HG02981 (cell line): Measurements from ENCODE around the gene AKAP10.
"Not testable (repeated sequence)": the region's sequence is repeated elsewhere in the genome, so short reads cannot be mapped to it uniquely, and the experiment has no call there.

ENCODE experiments used
- ATAC-seq: cut with Tn5 transposase; IDR thresholded peaks from one replicate; pipeline ENCODE4 v1.9.1; 2021; ENCODE audit warnings: mild to moderate bottlenecking, moderate library complexity; ENCODE audit not compliant: unreplicated experiment

The AKAP10 gene, protein sequence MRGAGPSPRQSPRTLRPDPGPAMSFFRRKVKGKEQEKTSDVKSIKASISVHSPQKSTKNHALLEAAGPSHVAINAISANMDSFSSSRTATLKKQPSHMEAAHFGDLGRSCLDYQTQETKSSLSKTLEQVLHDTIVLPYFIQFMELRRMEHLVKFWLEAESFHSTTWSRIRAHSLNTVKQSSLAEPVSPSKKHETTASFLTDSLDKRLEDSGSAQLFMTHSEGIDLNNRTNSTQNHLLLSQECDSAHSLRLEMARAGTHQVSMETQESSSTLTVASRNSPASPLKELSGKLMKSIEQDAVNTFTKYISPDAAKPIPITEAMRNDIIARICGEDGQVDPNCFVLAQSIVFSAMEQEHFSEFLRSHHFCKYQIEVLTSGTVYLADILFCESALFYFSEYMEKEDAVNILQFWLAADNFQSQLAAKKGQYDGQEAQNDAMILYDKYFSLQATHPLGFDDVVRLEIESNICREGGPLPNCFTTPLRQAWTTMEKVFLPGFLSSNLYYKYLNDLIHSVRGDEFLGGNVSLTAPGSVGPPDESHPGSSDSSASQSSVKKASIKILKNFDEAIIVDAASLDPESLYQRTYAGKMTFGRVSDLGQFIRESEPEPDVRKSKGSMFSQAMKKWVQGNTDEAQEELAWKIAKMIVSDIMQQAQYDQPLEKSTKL

DNA sequence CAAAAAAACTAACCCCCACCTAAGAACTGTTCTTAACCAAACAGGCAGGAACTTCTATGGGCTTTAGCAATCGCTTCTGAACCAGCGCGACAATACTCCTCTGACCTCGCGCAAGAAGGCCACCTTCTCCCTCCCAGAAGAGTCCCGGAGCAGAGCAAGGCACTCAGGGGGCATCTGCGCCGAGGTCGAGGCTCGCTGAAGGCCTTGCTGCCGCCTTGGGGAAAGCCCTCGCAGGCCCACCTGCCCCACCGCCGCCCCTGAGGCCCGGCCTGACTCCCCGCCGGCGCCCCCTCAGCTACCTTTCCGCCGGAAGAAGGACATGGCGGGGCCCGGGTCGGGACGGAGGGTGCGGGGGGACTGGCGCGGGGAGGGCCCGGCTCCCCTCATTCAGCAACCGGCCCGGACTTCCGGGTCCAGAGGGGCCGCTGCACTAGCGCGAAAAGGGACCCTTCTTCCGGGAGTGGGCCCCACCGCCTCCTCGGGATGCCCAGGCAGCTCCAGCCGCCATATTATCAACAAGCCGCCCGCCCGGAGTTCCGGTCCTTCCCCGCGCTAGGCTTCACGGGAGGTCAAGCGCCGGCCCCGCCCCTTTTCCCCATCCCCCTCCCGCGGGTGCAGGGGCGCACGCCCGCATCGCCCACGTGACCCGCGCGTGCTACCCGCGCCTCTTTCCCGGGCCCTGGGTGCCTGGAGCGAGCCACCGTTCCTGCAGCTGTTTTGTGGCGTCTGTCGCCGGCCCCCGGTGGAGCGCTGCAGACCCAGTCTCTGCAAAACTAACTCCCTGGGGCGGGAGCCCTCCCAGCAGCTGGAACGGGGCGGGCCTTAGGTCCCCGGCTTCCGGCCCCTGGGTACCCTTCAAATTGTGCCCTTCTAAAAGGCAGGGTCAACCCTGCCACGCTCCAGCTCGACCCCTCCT, at the start of gene AKAP10:
TSS of gene AKAP10 (minus strand) at position 536 of the 916 bp plus-strand sequence. CDS start at position 387, 149 bp downstream.
- ATAC-seq: peak; percentile 75

DNA sequence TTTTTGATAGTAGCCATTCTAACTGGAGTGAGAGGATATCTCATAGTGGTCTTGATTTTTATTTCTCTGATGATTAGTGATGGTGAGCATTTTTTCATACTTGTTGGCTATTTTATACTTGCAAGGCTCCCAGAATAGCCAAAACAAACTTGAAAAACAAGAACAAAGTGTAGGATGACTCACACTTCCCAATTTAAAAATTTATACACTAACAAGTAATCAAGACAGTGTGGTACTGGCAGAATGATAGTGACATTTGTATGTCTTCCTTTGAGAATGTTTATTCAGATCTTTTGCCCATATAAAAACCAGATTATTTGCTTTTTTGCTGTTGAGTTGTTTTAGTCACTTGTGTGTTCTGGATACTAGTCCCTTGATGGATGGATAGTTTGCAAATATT, 49.3 kb upstream of the AKAP10 start:
- ATAC-seq: no peak

DNA sequence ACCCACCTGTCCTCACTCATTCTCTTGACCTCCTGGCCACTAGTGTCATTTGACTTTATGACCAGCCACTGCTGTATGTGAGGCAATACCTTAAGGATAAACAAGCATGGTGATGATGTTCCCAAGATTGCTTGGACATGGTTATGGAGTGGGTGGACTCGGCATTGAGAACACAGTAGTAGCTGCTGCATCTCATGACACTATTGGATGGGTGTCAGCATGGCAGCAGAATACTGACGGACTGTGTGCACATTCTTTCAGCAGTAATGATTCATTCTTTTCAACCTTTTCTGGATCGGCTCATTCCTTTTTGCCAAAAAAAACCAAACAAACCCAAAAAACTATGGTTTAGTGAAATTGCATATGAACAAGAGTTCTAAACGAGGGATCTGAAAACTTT, 45.1 kb upstream of the AKAP10 start:
- ATAC-seq: no peak

DNA sequence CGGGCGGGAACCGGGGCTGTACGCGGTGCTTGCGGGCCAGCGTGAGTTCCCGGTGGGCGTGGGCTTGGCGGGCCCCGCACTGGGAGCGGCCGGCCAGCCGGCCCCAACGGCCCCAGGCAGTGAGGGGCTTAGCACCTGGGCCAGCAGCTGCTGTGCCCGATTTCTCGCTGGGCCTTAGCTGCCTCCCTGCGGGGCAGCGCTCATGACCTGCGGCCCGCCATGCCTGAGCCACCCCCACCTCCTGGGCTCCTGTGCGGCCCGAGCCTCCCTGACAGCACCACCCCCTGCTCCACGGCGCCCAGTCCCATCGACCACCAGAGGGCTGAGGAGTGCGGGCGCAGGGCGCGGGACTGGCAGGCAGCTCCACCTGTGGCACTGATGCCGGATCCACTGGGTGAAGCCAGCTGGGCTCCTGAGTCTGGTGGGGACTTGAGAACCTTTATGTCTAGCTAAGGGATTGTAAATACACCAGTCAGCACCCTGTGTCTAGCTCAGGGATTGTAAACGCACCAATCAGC, 38.9 kb upstream of the AKAP10 start:
- not testable (repeated sequence) for ATAC-seq

DNA sequence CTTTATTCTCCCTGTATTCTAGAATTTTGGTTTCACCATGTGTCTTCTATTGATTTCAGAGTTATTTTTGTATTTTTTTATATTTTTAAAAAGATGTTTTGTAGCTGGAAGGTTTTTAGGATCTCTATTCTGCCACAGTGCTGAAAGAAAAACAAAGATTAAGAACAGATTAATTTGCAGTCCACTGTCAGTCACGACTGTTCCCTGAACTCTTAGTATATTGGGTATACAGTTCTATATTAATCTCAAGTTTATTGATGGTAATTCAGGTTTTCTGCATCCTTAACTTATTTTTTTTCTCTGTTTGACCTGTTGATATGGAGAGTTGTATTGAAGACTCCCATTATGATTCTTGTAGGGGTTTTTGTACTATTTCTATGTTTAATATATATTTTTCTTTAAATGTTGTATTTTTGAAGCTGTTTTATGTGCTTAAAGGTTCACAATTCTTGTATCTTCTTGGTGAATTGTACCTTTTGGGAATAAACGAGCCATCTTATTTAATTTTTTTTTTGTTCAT, 34.4 kb upstream of the AKAP10 start:
- ATAC-seq: no peak

DNA sequence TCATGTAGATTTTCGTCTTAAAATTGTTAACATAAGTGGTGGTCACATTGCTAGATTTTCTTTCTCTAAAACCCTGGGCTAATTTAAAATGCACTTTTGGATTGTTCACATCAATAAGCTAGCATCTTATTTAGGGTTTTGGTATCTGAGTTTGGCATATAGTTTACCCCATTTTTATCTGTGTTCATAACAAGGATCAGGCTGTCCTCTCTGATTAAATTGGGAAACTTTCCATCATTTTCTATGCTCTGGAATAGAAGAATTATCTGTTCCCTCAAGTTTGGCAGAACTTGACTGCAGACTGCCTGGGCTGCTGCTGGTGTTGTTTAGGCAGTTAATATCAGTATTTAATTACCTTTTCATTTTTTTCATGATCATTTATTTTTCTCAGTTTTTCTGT, 33.3 kb upstream of the AKAP10 start:
- ATAC-seq: no peak

DNA sequence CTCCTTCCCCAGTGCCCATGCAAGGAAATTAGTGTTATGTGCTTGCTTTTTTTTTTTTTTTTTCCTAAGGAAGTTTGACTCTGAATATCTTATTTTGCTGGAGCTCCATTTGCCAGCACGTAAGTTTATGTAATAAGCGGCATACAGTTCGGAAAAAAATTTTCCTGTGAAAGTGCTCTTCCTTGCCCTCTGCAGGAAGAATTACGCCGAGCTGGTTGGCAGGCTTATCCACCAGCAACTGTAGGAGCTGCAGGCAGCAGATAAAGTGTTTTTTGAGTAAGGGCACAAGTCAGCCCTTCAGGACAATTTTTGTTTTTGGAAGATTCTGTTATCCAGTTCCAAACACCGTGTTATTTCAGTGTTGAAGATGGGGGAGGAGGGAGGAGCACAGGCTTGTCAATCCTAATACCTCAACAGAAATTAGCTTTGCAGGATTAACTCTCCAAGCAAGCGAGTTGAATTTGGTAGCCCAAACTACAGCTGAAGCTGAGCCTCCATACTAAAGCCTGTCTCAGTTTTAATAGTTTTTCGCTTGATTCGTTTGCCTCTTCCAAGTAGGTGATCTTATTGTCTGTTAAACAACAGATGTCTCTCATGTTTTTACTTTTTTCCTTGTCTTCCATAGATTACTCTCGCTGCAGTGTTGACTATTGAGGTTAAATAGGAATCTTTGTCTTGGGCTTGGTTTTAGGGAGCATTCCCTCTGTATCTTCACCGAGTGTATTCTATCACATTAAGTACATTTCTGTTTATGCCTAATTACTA, 32.7 kb upstream of the AKAP10 start:
- no peak for ATAC-seq

DNA sequence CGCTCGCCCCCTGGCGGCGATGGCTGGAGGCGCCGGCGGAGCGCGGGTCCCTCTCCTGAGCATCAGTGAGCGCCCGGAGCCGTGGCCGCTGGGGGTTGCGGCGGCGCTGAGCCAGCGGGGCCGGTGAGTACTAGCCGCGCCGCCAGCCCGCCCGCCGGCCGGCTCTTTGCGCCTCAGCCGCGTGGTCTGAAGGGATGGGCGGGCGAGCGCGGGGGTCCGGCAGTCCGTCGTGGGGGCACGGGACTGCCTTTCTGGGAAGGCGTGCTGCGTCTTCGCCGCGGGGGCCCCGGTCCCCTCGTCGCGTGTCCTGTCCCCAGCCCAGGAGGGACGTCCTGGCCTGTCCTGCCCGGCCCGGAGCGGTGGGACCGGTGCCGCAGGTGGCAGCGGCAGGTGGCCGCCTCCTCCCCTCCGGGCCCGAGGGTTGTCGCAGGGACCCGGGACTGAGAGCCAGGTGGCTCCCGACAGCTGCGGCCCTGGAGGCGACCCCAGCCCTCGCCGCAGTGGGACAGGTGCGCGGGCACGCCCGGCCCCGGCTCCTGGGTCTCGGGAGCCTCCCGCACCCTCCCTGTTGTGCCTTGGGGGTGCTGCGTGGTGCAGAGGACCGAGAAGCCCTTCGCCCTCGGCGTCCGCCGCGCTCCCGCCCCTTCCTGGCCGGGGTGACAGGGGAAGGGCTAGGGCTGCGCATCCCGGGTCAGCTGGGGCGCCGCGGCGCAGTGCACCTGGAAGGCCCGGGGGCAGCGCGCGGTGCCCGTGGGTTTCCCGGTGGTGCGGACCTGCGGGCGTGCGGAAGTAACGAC, 31.9 kb upstream of the AKAP10 start, which contains the start of gene SPECC1:
TSS of gene SPECC1 (plus strand) at position 58 of the 797 bp plus-strand sequence. CDS start 87,293 bp downstream, outside the sequence.
- peak; percentile 94 for ATAC-seq

DNA sequence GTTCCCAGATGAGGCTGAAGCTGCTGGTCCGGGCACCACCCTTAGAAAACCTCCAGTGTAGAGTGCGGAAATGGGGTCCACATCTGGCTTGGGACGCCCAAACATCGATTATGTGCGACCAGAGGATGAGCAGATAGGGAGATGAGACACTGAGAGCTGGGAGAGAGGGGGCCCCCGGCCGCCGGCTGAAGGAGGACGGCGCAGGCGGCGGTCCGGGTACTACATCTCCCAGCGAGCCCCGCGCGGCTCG, 31.3 kb upstream of the AKAP10 start:
- no peak for ATAC-seq

DNA sequence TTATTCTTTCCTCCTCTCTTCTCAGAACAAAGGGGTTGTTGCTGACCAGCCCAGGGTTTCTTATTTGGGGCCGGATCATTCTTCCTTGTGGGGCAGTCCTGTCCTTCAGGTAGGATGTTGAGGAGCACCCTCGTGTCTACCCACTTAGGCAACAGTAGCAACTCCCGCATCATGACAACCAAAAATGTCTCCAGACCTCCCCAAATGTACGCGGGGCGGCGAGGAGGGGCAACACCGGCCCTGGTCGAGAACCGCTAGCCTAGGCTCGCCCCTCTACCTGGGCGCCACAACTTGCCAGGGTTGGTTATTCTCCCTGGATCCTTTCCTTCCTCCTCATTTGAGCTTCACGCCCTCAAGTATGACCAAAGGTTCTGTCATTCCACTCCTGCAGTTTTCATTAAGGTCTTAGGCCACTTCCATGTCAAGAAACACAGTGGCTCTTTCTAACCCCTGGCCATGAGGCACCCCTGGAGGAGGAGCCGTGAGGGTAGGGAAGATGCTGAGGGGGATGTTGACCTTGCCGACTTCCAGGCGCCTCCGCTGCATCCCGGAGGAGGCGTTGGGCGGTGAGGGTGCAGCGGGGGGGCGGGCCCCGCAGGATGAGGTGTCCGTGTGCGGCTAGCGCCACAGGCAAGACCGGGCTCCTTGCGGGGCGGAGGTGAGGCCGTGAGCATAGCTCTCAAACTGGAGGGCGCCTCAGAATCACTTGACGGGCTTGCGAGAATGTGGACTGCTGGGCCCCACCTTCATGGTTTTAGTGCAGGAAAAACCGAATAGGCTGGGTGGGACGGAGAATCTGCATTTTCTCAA, 30.8 kb upstream of the AKAP10 start:
- peak; percentile 17 for ATAC-seq

DNA sequence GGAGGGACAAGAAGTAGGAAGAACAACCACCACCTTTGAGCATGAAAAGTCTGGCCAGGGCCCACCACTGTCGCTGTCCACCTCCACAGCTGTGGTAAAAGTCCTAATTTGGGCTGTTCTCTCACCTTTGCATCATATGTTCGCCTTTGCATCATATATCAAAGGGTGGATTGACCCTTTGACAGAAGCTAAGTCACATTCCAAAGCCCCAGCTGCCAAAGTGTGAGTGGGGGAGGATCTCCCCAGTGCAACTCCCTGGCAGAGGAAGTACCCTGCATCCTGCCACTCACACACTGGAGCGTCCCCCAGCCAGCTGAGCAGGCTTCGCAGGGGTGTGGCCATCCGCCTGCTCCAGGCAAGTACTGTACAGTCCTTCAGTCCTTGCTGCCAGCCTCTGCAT, 18.9 kb upstream of the AKAP10 start:
- ATAC-seq: no peak

DNA sequence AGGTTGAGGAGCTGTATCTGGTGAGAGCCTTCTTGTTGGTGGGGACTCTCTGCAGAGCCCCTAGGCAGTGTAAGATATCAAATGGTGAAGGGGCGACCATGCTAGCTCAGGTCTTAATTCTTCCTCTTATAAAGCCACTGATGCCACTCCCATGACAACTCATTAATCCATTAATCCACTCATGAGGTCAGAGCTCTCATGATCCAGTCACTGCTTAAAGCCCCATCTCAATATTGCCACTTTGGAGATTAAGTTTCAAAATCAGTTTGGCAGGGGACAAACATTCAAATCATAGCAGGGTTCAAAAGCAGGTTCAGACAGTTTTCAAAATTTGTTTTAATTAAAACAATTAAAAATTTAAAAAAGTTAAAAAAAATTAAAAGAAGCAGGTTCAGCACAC, 18.5 kb upstream of the AKAP10 start:
- no peak for ATAC-seq

DNA sequence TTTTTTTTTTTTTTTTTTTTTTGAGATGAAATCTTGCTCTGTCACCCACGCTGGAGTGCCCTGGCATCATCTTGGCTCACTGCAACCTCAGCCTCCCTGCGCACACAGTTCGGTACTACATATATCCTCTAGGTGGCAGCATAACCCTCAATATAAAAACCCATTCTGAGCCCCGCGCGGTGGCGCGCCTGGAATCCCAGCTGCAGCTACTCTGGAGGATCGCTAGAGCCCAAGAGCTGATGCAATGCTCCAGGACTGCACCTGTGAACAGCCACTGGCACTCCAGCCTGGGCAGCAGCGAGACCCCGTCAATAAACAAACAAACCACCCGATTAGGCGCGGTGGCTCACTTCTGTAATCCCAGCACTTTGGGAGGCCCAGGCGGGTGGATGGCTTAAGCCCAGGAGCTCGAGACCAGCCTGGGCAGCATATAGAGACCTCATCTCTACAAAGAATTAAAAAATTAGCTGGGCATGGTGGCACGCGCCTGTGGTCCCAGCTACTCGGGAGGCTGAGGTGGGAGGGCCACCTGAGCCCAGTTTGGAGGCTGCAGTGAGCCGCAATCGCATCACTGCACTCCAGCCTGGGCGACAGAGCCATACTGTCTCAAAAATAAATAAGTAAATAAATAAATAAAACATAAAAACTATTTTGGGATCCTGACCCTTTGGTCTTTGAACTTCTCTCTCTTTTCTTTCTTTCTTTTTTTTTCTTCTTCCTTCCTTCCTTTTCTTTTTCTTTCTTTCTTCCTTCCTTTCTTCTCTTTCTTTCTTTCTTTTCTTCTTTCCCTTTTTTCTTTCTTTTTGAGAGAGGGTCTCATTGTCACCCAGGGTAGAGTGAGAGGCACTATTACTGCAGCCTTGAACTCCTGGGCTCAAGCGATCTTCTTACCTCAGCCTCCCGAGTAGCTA, 15.4 kb upstream of the AKAP10 start:
- peak; percentile 92 for ATAC-seq

DNA sequence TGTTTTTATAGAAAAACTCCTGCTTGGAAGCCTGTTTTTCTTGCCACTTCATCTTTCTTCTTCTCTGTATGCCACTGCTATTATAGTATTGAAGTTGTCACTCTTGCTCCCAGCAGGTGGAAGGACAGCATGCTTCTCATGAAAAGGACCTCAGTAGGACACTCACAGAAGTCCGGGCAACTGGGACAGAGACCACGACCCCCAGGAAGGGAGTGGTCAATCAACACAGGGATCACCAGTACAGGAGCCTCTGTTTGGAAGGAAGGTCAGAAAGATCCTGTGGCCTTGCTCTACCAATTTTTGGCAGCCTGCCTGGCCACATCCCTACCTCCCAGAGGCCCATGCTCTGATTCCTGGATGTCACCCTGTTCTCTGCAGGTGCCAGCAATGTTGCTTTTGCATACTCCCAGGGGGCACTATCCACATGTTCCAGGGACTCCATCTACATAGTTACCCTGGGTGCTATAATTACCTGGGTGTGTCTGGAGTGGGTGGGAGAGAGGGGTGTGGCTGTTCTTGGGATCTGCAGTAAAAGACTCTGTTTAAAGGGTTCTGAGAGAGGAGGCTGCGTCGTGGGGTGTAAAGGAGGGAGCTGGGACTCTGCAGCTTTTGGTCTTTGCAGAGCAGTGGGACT, 13.7 kb upstream of the AKAP10 start:
- ATAC-seq: no peak

DNA sequence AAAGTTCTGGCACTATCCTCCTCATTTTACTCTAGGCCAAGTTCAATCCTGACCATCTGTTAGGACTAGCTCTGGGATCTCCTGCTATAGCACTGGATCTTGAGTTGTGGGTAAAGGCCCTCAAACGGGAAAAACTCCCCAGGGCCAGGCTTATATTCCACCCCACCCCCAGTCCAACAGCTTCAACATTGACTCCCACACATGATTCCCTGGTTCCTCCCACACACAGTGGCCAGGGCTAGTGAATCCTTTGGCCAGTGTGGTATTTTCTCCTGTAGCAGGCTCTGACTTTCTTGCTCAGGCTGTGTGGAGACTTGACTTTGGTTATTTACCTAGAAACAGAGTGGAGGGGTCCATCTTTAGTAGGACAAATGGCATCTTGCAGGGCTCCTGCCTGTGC, 10.3 kb upstream of the AKAP10 start:
- ATAC-seq: no peak

DNA sequence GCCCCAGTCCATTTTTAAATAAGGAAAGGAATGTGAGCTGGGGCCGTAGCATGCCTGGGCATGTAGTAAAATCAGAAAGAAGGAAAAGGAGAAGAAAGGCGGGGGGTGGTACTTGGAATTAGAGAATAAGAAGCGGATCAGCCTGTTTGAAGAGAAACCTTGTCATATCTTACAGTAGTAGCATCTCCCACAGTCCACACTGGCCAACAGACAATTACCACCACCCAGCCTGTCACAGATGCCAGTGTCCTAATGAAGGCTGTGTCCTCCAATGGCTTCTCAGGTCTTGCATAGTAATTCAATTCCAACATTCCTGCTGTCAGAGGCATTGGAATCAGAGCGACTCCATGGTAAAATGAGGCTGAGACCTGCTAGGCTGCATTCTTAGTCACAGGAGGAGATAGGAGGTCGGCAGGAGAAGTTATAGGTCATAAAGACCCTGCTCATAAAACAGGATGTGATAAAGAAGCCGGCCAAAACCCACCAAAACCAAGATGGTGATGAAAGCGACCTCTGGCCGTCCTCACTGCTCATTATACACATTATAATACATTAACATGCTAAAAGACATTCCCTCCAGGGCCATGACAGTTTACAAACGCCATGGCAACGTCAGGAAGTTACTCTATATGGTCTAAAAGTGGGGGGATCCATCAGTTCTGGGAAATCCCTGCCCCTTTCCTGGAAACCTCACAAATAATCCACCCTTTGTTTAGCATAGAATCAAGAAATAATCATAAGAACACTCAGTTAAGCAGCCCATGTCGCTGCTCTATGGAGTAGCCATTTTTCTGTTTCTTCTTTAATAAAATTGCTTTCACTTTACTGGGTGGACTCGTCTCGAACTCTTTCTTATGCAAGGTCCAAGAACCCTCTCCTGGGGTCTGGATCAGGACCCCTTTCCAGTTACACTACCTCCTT, 9.6 kb upstream of the AKAP10 start:
- ATAC-seq: no peak
